ENCODE data around the gene SNX24. TPM values are rescaled to one million over a fixed set of nuclear protein-coding genes. Genes with fewer than 3 reads are reported as not detected.

SNX24 gene
- total and polyA plus RNA-seq, 2 of the 4 experiments (the other 2 are of a cell fraction): 13.8 to 15.0 TPM

DNA sequence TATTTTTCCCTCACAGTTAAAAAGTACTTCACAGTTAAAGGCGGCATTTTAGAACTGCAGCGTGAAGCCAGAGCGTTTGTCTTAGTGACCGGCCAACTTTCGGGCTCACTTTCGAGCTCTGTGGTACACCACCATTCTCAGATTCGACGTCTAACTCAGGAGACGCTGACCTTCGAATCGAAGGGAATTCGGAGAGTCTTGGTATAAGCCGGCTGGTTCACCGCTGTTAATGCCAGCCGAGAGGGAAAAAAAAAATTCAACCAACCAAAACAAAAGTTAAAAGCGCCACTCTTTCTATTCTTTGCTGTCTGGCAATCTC lies 544 bp upstream of the SNX24 start:
- peaks cover 3 to 19% of the 10 kb centered on the region in 2 experiments; a peak in 3 of 4 replicates for H3K79me1 ChIP-seq (ENCODE audit: low read depth in 1 of 2, low read length in 2 of 2)
- peak overlapping the region; percentile 77 for H2AFZ ChIP-seq (replicated peaks; ENCODE audit: low read length, poor library complexity)
- dilution Hi-C loops (cut with HindIII; ENCODE audit: low sequenced_read_pairs, unreplicated experiment) (no loop called here), intact Hi-C loops (cut with micrococcal nuclease) (loop anchor here (10.0 kb wide), 2 partner anchors 140 to 330 kb away; no protein-coding TSS in a partner anchor), in situ Hi-C loops (cut with MboI; ENCODE audit: low sequenced_read_pairs) (loop anchor here (10.0 kb wide), 1 partner anchor 310 kb away; no protein-coding TSS in a partner anchor)
- H3K4me3 ChIP-seq (ENCODE audit: insufficient read depth, low read depth, low read length): peak overlapping the region; percentile 98
- H3K4ac ChIP-seq (ENCODE audit: low read depth, low read length): peak overlapping the region; percentile 35
- H3K18ac ChIP-seq (ENCODE audit: low read depth, low read length): peak overlapping the region; percentile 22
- H3K4me2 ChIP-seq (ENCODE audit: low read depth, low read length): peak overlapping the region; percentile 72
- H4K20me1 ChIP-seq (ENCODE audit: insufficient read depth, low read length): no peaks in the 10 kb centered on the region
- POLR2A ChIA-PET (ENCODE audit: unreplicated experiment): interaction anchor here (0.6 to 0.7 kb wide), 2 partner anchors 578 to 690 kb away, joined by 3 read pairs; partner anchors contain the start of gene CEP120
- CTCF ChIA-PET: interaction anchor here (0.6 to 0.9 kb wide), 2 partner anchors 39 to 80 kb away, joined by 3 read pairs; no protein-coding TSS in a partner anchor
- peak overlapping the region; percentile 62; the same call in 1 of the 2 replicates for H3K56ac ChIP-seq (ENCODE audit: extremely low read depth, insufficient read depth, low read length)
- H2BK20ac ChIP-seq (ENCODE audit: low read depth, low read length): no peak overlapping the region
- ATAC-seq (ENCODE audit: low read depth) (no peak), DNase-seq (peak; percentile 7)
- H3K9me1 ChIP-seq (ENCODE audit: insufficient read depth, low read length): peaks cover 5% of the 10 kb centered on the region
- peak overlapping the region; percentile 77 for H3K27ac ChIP-seq (ENCODE audit: insufficient read depth, low read length)
- peak overlapping the region; percentile 72 for H3K14ac ChIP-seq (replicated peaks; ENCODE audit: low read depth, low read length)
- H2BK120ac ChIP-seq (ENCODE audit: low read depth, low read length): peak overlapping the region; percentile 1; the same call in 1 of the 2 replicates
- H3K4me1 ChIP-seq (ENCODE audit: control insufficient read depth, insufficient read depth, low read length): peaks cover 5% of the 10 kb centered on the region
- H2AK9ac ChIP-seq (replicated peaks; ENCODE audit: low read depth, low read length, poor library complexity): peak overlapping the region; percentile 47
- no peaks in the 10 kb centered on the region for H3K9me3 ChIP-seq (ENCODE audit: control insufficient read depth, insufficient read depth, low read length)
- H3K9ac ChIP-seq (ENCODE audit: low read depth, low read length): peak overlapping the region; percentile 50
- H3K27me3 ChIP-seq (ENCODE audit: control insufficient read depth, insufficient read depth, low read length): no peaks in the 10 kb centered on the region
- H4K91ac ChIP-seq (ENCODE audit: insufficient read depth, low read depth, low read length): peak overlapping the region; percentile 7; the same call in 1 of the 2 replicates
- H2BK15ac ChIP-seq (ENCODE audit: low read depth, low read length): no peak overlapping the region
- no peak overlapping the region for H2AK5ac ChIP-seq (ENCODE audit: low read depth, low read length)
- H4K5ac ChIP-seq (ENCODE audit: low read depth, low read length): peak overlapping the region; percentile 14
- 3% methylated on average over 6 of the region's 16 CpGs; no CpG with 5 or more reads in 1 of the 2 experiments for WGBS, 2 experiments (ENCODE audit: extremely low coverage in 2 of 2, insufficient read length in 1 of 2)
- no TSS peak for BruUV-seq (replicated peaks)
- H3K23ac ChIP-seq (ENCODE audit: low read depth, low read length): peak overlapping the region; percentile 9
- no peaks in the 10 kb centered on the region for H3K36me3 ChIP-seq (ENCODE audit: control insufficient read depth, insufficient read depth, low read length)
- no peak for TF ChIP-seq RCOR1 (IDR thresholded peaks at IDR 0.05; ENCODE audit: insufficient replicate concordance, low read length)
- TF ChIP-seq MXI1 (IDR thresholded peaks at IDR 0.05; ENCODE audit: borderline replicate concordance, low read depth, low read length): no peak
- no peak for TF ChIP-seq SMC3 (IDR thresholded peaks at IDR 0.05; ENCODE audit: low read depth, low read length)
- TF ChIP-seq CHD1 (IDR thresholded peaks at IDR 0.05; ENCODE audit: low read depth, low read length): no peak
- no peak for TF ChIP-seq FOS (IDR thresholded peaks at IDR 0.05; ENCODE audit: low read depth, low read length)
- TF ChIP-seq MAFK (IDR thresholded peaks at IDR 0.05; ENCODE audit: low read depth, low read length): no peak
- no peak for TF ChIP-seq CEBPB (IDR thresholded peaks at IDR 0.05; ENCODE audit: low read depth, low read length)
- no peak for TF ChIP-seq RFX5 (IDR thresholded peaks at IDR 0.05; ENCODE audit: low read depth, low read length)
- no peak for TF ChIP-seq BHLHE40 (IDR thresholded peaks at IDR 0.05; ENCODE audit: low read depth, low read length)
- H4K8ac ChIP-seq (ENCODE audit: low read depth in 2 of 2, low read length in 2 of 2): peak overlapping the region; percentile 43 to 57
- peak overlapping the region; percentile 60 for H2BK5ac ChIP-seq (ENCODE audit: low read depth, low read length, poor library complexity, severe bottlenecking)
